Mesodermal cell (in vitro differentiated cells): ENCODE measurements around the gene SNAPC1.
"Not testable (repeated sequence)": the region's sequence is repeated elsewhere in the genome, so short reads cannot be mapped to it uniquely, and the experiment has no call there.

ENCODE experiments used
- H3K27ac ChIP-seq: 2 replicates; pipeline ENCODE4 v1.7.0; 2013; ENCODE audit warnings: mild to moderate bottlenecking, low read depth, low read length, moderate library complexity; ENCODE audit not compliant: severe bottlenecking
- H3K36me3 ChIP-seq: 2 replicates; pipeline ENCODE4 v1.7.1; 2013; ENCODE audit warnings: mild to moderate bottlenecking, low read length, moderate library complexity; ENCODE audit not compliant: control insufficient read depth, insufficient read depth
- H3K4me1 ChIP-seq: one replicate; pipeline ENCODE4 v1.7.1; 2013; ENCODE audit warnings: mild to moderate bottlenecking, low read length; ENCODE audit not compliant: insufficient read depth, control insufficient read depth, poor library complexity, severe bottlenecking
- H3K4me3 ChIP-seq: 2 replicates; pipeline ENCODE4 v1.7.0; 2013; ENCODE audit warnings: low read length, control low read depth, mild to moderate bottlenecking; ENCODE audit not compliant: insufficient read depth, poor library complexity, severe bottlenecking; ENCODE audit errors: extremely low read depth
- H3K9me3 ChIP-seq: 2 replicates; pipeline ENCODE4 v1.7.1; 2013; ENCODE audit warnings: mild to moderate bottlenecking, low read length, moderate library complexity; ENCODE audit not compliant: control insufficient read depth
- WGBS, 2 experiments: methylation state at CpG; one replicate each; pipeline ENCODE4 v1.1.5; 2013; ENCODE audit warnings: missing lambda C conversion rate in 2 of 2; ENCODE audit not compliant: insufficient coverage in 2 of 2; 5-methylcytosine and 5-hydroxymethylcytosine counted together

SNAPC1 gene

DNA sequence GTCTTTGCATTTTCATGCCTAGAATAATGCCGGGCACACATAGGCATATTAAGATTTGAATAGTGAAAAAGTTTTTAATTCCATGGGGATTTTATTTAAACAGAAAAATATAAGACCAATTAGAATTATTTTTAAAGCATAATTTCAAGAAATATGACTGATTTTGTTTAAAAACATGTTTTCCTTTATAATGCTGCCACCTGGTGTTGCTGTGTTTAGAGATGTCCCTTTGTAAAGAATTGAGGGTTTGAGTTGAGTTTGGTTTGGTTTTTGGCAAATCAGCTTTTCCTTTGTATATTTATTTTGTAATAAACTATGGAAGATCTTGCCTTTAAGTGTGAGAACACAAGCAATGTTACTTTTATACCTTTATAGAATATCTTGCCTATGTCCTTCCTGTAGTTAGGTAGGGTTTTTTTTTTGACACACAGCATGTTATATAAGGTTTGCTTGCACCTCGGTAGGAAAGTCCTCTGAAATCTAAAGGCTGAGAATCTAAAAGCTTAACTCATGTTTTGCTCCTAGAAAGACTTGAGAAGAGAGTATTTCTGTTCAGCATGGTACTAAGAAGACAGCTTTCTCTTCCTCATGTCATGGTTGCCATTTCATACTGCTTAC, 31.4 kb upstream of the SNAPC1 start:
- Histone ChIP-seq H3K4me1 (no peaks in the 10 kb centered on the region), H3K9me3 (no peaks in the 10 kb centered on the region), H3K27ac (no peak overlapping the region), H3K4me3 (no peak overlapping the region), H3K36me3 (peaks cover 98% of the 10 kb centered on the region)
- no CpG with 5 or more reads among the region's 2 CpGs for WGBS, 2 experiments

DNA sequence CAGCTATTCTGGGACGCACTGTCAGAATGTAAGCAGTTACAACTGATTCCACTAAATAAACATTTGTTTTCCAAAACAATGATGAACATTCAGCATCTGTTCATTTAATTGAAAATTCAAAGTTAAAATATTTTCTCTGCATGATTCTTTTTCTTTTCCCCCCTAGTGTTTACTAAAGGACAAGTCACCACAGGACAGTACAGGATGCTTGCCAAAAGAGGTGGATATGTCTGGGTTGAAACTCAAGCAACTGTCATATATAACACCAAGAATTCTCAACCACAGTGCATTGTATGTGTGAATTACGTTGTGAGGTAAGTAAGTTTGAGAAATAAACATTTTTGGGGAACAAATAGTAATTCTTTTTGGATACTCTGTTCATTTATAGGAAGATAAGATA, 28.2 kb upstream of the SNAPC1 start:
- Histone ChIP-seq H3K9me3 (no peaks in the 10 kb centered on the region), H3K4me1 (no peaks in the 10 kb centered on the region), H3K4me3 (no peak overlapping the region), H3K27ac (no peak overlapping the region), H3K36me3 (peaks cover 98% of the 10 kb centered on the region)
- no CpG with 5 or more reads among the region's 2 CpGs for WGBS, 2 experiments

DNA sequence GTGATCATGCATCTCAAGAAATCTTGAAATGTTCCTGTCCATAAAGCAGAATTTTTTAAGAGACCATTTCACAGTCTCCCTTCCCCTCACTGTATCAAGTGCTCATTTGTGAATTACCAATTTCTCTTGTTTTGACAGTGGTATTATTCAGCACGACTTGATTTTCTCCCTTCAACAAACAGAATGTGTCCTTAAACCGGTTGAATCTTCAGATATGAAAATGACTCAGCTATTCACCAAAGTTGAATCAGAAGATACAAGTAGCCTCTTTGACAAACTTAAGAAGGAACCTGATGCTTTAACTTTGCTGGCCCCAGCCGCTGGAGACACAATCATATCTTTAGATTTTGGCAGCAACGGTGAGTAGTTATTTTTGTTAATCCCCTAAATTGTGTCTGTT, 25.5 kb upstream of the SNAPC1 start:
- Histone ChIP-seq H3K9me3 (no peaks in the 10 kb centered on the region), H3K27ac (no peak overlapping the region), H3K36me3 (peaks cover 95% of the 10 kb centered on the region), H3K4me1 (no peaks in the 10 kb centered on the region), H3K4me3 (no peak overlapping the region)
- WGBS, 2 experiments, result 89 to 100% methylated on average over 2 to 3 of the region's 4 CpGs

DNA sequence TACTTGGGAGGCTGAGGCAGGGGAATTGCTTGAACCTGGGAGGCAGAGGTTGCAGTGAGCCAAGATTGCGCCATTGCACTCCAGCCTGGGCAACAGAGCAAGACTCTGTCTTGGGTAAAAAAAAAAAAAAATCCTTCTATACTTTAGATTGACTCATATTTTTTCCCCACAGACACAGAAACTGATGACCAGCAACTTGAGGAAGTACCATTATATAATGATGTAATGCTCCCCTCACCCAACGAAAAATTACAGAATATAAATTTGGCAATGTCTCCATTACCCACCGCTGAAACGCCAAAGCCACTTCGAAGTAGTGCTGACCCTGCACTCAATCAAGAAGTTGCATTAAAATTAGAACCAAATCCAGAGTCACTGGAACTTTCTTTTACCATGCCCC, 24.3 kb upstream of the SNAPC1 start:
- WGBS, 2 experiments, result 97 to 98% methylated on average over 3 to 4 of the region's 5 CpGs
- Histone ChIP-seq H3K36me3 (peaks cover 97% of the 10 kb centered on the region), H3K4me3 (no peak overlapping the region), H3K27ac (no peak overlapping the region), H3K9me3 (no peaks in the 10 kb centered on the region), H3K4me1 (no peaks in the 10 kb centered on the region)

DNA sequence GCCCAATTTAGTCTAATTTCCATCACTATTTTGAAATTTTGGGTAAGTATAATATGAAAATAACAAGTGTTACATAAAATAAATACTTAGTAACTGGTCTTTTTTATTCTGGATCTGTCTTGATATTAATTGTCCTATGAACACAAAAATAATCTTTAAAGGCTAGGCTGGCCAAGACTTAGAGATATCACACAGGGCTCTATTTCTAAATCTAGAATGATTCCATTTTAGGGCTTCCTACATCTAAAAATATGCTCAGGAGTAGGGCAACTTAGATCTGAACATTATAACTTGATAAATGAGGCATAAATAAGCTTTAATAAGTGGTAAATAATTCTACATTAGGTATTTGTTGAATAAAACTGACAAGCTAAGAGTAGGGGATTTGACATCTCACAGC, 23.1 kb upstream of the SNAPC1 start:
- no peak overlapping the region for H3K27ac ChIP-seq
- H3K36me3 ChIP-seq, result peaks cover 97% of the 10 kb centered on the region
- no peaks in the 10 kb centered on the region for H3K4me1 ChIP-seq
- no peaks in the 10 kb centered on the region for H3K9me3 ChIP-seq
- no peak overlapping the region for H3K4me3 ChIP-seq

DNA sequence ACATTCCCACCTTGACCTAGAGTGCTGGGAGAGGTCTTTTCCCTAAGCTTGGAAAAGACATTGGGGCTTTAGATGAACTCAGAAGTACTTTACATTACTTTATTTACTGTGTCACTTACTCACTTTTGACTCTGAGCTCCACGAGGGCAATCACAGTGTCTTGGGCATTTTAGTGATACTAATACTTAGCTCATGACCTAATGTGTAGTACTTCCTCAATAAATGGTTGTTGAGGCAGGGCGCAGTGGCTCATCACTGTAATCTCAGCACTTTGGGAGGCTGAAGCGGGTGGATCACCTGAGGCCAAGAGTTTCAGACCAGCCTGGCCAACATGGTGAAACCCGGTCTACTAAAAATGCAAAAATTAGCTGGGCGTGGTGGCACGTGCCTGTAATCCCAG, 19.8 kb upstream of the SNAPC1 start:
- Histone ChIP-seq H3K4me3 (no peak overlapping the region), H3K9me3 (no peaks in the 10 kb centered on the region), H3K4me1 (no peaks in the 10 kb centered on the region), H3K27ac (no peak overlapping the region), H3K36me3 (peaks cover 96% of the 10 kb centered on the region)
- 92 to 99% methylated on average over 6 of the region's 6 CpGs for WGBS, 2 experiments

DNA sequence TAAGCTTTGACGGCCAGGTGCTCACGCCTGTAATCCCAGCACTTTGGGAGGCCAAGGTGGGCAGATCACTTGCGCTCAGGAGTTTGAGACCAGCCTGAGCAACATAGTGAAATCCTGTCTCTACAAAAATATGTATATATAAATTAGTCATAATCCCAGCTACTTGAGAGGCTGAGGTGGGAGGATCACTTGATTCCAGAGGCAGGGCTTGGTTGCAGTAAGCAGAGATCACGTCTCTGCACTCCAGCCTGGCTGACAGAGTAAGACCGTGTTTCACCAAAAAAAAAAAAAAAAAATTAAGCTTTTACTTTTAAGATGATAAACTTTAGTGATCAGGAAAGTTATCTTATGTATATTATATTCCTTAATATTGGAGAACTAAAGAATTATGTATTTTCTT, 18.0 kb upstream of the SNAPC1 start:
- Histone ChIP-seq H3K27ac (no peak overlapping the region), H3K36me3 (peaks cover 82% of the 10 kb centered on the region), H3K4me1 (no peaks in the 10 kb centered on the region), H3K4me3 (no peak overlapping the region), H3K9me3 (no peaks in the 10 kb centered on the region)
- 86 to 92% methylated on average over 2 of the region's 5 CpGs for WGBS, 2 experiments

DNA sequence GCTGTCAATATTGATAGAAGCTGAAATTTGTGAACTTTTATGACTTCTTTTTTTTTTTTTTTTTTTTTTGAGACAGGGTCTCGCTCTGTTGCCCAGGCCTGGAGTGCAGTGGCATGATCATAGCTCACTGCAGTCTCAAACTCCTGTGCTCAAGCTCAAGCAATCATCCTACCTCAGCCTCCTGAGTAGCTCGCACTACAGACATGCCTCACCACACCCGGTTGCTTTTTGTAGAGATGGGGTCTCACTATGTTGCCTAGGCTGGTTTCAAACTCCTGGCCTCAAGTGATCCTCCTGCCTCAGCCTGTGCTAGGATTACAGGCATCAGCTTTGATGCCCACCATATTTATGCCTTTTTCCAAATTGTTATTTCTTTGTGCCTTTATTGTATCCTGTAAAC, 15.9 kb upstream of the SNAPC1 start:
- not testable (repeated sequence) for H3K4me3 ChIP-seq, H3K9me3 ChIP-seq, H3K27ac ChIP-seq, H3K4me1 ChIP-seq
- H3K36me3 ChIP-seq, result peaks cover 77% of the 10 kb centered on the region
- no CpG with 5 or more reads among the region's 3 CpGs for WGBS, 2 experiments

DNA sequence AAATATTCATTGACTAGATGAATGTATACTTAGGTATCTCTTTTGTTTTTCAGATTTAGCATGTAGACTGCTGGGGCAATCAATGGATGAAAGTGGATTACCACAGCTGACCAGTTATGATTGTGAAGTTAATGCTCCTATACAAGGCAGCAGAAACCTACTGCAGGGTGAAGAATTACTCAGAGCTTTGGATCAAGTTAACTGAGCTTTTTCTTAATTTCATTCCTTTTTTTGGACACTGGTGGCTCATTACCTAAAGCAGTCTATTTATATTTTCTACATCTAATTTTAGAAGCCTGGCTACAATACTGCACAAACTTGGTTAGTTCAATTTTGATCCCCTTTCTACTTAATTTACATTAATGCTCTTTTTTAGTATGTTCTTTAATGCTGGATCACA, 15.3 kb upstream of the SNAPC1 start:
- no peaks in the 10 kb centered on the region for H3K9me3 ChIP-seq
- H3K36me3 ChIP-seq, result peaks cover 72% of the 10 kb centered on the region
- H3K4me1 ChIP-seq, result no peaks in the 10 kb centered on the region
- no peak overlapping the region for H3K27ac ChIP-seq
- H3K4me3 ChIP-seq, result no peak overlapping the region

DNA sequence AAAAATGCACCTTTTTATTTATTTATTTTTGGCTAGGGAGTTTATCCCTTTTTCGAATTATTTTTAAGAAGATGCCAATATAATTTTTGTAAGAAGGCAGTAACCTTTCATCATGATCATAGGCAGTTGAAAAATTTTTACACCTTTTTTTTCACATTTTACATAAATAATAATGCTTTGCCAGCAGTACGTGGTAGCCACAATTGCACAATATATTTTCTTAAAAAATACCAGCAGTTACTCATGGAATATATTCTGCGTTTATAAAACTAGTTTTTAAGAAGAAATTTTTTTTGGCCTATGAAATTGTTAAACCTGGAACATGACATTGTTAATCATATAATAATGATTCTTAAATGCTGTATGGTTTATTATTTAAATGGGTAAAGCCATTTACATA, 14.9 kb upstream of the SNAPC1 start:
- H3K27ac ChIP-seq, result no peak overlapping the region
- H3K4me1 ChIP-seq, result no peaks in the 10 kb centered on the region
- H3K4me3 ChIP-seq, result no peak overlapping the region
- no peaks in the 10 kb centered on the region for H3K9me3 ChIP-seq
- WGBS, 2 experiments, result no CpG with 5 or more reads among the region's 3 CpGs
- peaks cover 67% of the 10 kb centered on the region for H3K36me3 ChIP-seq

DNA sequence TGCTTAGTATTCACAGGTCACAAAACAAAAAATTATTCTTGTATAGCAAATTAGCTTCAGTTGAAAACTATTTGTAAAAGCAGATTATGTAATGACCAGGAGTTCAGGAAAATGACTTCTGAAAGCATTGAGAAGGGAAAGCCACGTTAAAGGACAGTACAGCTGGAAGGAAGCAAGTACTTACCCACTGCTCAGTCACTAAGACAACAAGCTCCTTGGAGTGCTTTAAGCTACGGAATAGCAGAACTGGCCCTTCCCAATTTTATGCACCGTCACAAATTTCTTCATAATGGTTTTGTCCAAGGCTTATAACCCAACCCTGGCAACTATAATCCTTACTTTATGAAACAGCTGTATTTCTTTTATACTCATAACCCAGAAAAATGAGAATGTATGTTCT, 13.0 kb upstream of the SNAPC1 start:
- H3K4me1 ChIP-seq, result peaks cover 6% of the 10 kb centered on the region
- H3K9me3 ChIP-seq, result no peaks in the 10 kb centered on the region
- H3K36me3 ChIP-seq, result peaks cover 55% of the 10 kb centered on the region
- H3K4me3 ChIP-seq, result no peak overlapping the region
- WGBS, 2 experiments, result 88 to 94% methylated on average over 1 to 2 of the region's 3 CpGs
- no peak overlapping the region for H3K27ac ChIP-seq
